K562 (cell line): Measurements from ENCODE around the gene ATP6V0C.

Source experiments
- CBFA2T2 ChIP-seq: fragments of 450-650 bp; conservative IDR thresholded peaks from 2 replicates; pipeline ENCODE4 v1.6.1; 2017; ENCODE audit warnings: mild to moderate bottlenecking
- CTCF ChIP-seq, 3 experiments: IDR thresholded peaks in 2 of 3; conservative IDR thresholded peaks in 1 of 3; 2 replicates each; pipeline ENCODE4 v1.5.1; 2011 to 2012; ENCODE audit warnings: low read length in 3 of 3, mild to moderate bottlenecking in 3 of 3, control low read depth in 2 of 3, improper control_type of control experiment in 1 of 3, inconsistent platforms in 1 of 3, low read depth in 1 of 3, mixed read lengths in 1 of 3, moderate library complexity in 1 of 3; ENCODE audit not compliant: insufficient read depth in 2 of 3
- CUX1 ChIP-seq: fragments of 200-800 bp; sonication (Bioruptor generic); IDR thresholded peaks from 2 replicates; pipeline ENCODE4 v1.6.1; 2016; ENCODE audit warnings: missing genetic modification characterization, missing compliant biosample characterization
- IRF2 ChIP-seq: sonication (generic); formaldehyde crosslinking; IDR thresholded peaks from 2 replicates; pipeline ENCODE4 v1.8.1; 2022; ENCODE audit warnings: mild to moderate bottlenecking, missing genetic modification reagents
- KLF1 ChIP-seq: fragments of 450-650 bp; IDR thresholded peaks from 2 replicates; pipeline ENCODE4 v1.6.1; 2016; ENCODE audit warnings: missing genetic modification characterization, missing compliant biosample characterization
- POLR2A ChIP-seq: fragments of 450-650 bp; conservative IDR thresholded peaks from 2 replicates; pipeline ENCODE4 v1.6.1; 2016
- TEAD1 ChIP-seq, 2 experiments: fragments of 450-650 bp in 1 of 2; sonication (generic) in 1 of 2; formaldehyde crosslinking; IDR thresholded peaks; 2 replicates each; pipeline versions ENCODE4 v1.4.0 to v1.8.0; 2020 to 2022; ENCODE audit warnings: mild to moderate bottlenecking in 2 of 2, missing genetic modification reagents in 1 of 2
- ZBTB17 ChIP-seq: fragments of 450-650 bp; formaldehyde crosslinking; IDR thresholded peaks from 2 replicates; pipeline ENCODE4 v1.4.0; 2020; ENCODE audit warnings: mild to moderate bottlenecking

GRCh38 chr16:2537451-2538379 lies 24.0 kb downstream of the ATP6V0C start, which contains the start of gene PDPK1:
- TF ChIP-seq CBFA2T2: no peak
- no peak for TF ChIP-seq TEAD1 (CRISPR knock-in tag; IDR thresholded peaks at IDR 0.05)
- TF ChIP-seq IRF2 (CRISPR knock-in tag): no peak
- no peak for TF ChIP-seq POLR2A
- TF ChIP-seq CTCF (IDR thresholded peaks at IDR 0.05 in 2 of 3, conservative IDR thresholded peaks at IDR 0.05 in 1 of 3; ENCODE audit: insufficient read depth in 2 of 3, low read depth in 1 of 3, low read length in 3 of 3): no peak
- TF ChIP-seq CUX1 (CRISPR knock-in tag): no peak
- no peak for TF ChIP-seq ZBTB17 (CRISPR knock-in tag)
- TF ChIP-seq KLF1 (tag): no peak
